ENCODE data around the gene SH2D3C.

SH2D3C gene

GRCh38 chr9:127802576-127803443 lies 24.3 kb upstream of the SH2D3C start, which contains the start of gene FPGS (continued):
- no peak for TF ChIP-seq AEBP2 (tag by site-specific recombination; IDR thresholded peaks at IDR 0.05; ENCODE audit: borderline replicate concordance)
- no peak for TF ChIP-seq REST (tag by site-specific recombination; IDR thresholded peaks at IDR 0.05)
- TF ChIP-seq BCL6B (tag by site-specific recombination; IDR thresholded peaks at IDR 0.05): no peak
- peak; percentile 89 for TF ChIP-seq PBX3 (CRISPR knock-in tag; IDR thresholded peaks at IDR 0.05)
- peak; percentile 50 for TF ChIP-seq ZBTB8A (tag by site-specific recombination; IDR thresholded peaks at IDR 0.05)
- no peak for TF ChIP-seq ZNF26 (tag by site-specific recombination; IDR thresholded peaks at IDR 0.05)
- TF ChIP-seq ZNF792 (tag by site-specific recombination; IDR thresholded peaks at IDR 0.05): no peak
- TF ChIP-seq ZNF280D (tag by site-specific recombination; IDR thresholded peaks at IDR 0.05): no peak
- TF ChIP-seq MEIS1 (CRISPR knock-in tag; IDR thresholded peaks at IDR 0.05; ENCODE audit: borderline replicate concordance): no peak
- TF ChIP-seq ZFP69B (tag by site-specific recombination; IDR thresholded peaks at IDR 0.05): no peak
- peak; percentile 92 for TF ChIP-seq ZNF423 (tag by site-specific recombination; IDR thresholded peaks at IDR 0.05)
- peak; percentile 88 for TF ChIP-seq ZBTB26 (tag by site-specific recombination; optimal IDR thresholded peaks at IDR 0.05)
- no peak for TF ChIP-seq ZBTB44 (tag by site-specific recombination; IDR thresholded peaks at IDR 0.05)
- no peak for TF ChIP-seq HOXA7 (CRISPR knock-in tag; IDR thresholded peaks at IDR 0.05; ENCODE audit: borderline replicate concordance)
- TF ChIP-seq ZNF274 (IDR thresholded peaks at IDR 0.05; ENCODE audit: low read length): no peak
- TF ChIP-seq ZNF274 (tag by site-specific recombination; IDR thresholded peaks at IDR 0.05; ENCODE audit: borderline replicate concordance): no peak
- TF ChIP-seq ZSCAN16 (tag by site-specific recombination; IDR thresholded peaks at IDR 0.05): no peak
- 0 out of 2 replicates have a peak, but pooled peaks have one; percentile 13 for TF ChIP-seq IKZF3 (tag by site-specific recombination; IDR thresholded peaks at IDR 0.05)
- no peak for TF ChIP-seq ZNF132 (tag by site-specific recombination; IDR thresholded peaks at IDR 0.05; ENCODE audit: borderline replicate concordance)
- no peak for TF ChIP-seq REPIN1 (tag by site-specific recombination; IDR thresholded peaks at IDR 0.05; ENCODE audit: low read depth)
- peak; percentile 53; the same call in 1 of the 2 replicates for TF ChIP-seq KLF9 (tag by site-specific recombination; IDR thresholded peaks at IDR 0.05; ENCODE audit: low read depth)
- TF ChIP-seq ZFP37 (tag by site-specific recombination; IDR thresholded peaks at IDR 0.05): no peak
- no peak for TF ChIP-seq ZNF214 (tag by site-specific recombination; IDR thresholded peaks at IDR 0.05; ENCODE audit: borderline replicate concordance)

Data from HEK293 (cell line).